ENCODE data around the gene IRGC.

IRGC gene

DNA sequence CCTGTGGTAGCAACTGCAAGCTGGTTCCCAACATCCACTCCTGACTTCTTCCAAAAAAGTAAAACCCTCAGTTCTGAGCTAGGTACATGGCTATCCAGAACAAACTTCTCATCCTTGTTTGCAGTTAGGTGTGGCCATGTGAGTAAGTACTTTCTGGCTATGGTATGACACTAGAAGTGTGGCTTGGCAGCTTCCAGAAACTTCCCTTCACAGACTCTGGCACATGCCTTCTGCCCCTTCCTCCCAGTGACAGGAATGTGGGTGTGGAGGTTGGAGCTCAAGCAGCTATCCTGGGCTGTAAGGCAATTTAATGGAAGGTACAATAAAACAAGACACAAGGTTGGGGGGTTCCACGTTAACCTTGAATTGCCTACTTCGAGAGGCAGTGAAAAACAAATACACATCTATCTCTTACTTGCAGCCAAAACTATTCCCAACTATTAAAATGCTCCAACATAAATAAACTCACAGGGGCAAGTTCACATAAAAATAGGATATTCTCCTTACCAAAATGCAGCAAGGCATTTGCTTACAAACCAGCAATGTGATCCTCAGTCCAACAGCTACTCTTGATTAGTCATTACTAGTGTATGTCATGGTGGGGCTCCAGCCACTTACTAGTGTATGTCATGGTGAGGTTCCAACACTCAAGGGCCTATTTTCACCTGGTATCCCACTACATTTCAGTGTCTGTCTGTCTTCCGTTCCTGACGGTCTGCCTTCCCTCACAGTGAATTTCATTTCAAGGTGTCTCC, 35.8 kb downstream of the IRGC start (continued):
- TF ChIP-seq, protein P1, sequence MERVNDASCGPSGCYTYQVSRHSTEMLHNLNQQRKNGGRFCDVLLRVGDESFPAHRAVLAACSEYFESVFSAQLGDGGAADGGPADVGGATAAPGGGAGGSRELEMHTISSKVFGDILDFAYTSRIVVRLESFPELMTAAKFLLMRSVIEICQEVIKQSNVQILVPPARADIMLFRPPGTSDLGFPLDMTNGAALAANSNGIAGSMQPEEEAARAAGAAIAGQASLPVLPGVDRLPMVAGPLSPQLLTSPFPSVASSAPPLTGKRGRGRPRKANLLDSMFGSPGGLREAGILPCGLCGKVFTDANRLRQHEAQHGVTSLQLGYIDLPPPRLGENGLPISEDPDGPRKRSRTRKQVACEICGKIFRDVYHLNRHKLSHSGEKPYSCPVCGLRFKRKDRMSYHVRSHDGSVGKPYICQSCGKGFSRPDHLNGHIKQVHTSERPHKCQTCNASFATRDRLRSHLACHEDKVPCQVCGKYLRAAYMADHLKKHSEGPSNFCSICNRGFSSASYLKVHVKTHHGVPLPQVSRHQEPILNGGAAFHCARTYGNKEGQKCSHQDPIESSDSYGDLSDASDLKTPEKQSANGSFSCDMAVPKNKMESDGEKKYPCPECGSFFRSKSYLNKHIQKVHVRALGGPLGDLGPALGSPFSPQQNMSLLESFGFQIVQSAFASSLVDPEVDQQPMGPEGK (CRISPR knock-in tag; IDR thresholded peaks at IDR 0.05; ENCODE audit: borderline replicate concordance), result no peak

- ATAC-seq, result no peak
- TF ChIP-seq, protein P2, sequence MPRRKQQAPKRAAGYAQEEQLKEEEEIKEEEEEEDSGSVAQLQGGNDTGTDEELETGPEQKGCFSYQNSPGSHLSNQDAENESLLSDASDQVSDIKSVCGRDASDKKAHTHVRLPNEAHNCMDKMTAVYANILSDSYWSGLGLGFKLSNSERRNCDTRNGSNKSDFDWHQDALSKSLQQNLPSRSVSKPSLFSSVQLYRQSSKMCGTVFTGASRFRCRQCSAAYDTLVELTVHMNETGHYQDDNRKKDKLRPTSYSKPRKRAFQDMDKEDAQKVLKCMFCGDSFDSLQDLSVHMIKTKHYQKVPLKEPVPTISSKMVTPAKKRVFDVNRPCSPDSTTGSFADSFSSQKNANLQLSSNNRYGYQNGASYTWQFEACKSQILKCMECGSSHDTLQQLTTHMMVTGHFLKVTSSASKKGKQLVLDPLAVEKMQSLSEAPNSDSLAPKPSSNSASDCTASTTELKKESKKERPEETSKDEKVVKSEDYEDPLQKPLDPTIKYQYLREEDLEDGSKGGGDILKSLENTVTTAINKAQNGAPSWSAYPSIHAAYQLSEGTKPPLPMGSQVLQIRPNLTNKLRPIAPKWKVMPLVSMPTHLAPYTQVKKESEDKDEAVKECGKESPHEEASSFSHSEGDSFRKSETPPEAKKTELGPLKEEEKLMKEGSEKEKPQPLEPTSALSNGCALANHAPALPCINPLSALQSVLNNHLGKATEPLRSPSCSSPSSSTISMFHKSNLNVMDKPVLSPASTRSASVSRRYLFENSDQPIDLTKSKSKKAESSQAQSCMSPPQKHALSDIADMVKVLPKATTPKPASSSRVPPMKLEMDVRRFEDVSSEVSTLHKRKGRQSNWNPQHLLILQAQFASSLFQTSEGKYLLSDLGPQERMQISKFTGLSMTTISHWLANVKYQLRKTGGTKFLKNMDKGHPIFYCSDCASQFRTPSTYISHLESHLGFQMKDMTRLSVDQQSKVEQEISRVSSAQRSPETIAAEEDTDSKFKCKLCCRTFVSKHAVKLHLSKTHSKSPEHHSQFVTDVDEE (CRISPR knock-in tag; IDR thresholded peaks at IDR 0.05), result no peak
- TF ChIP-seq ZFP30 (CRISPR knock-in tag; IDR thresholded peaks at IDR 0.05) (no peak), PPARA (CRISPR knock-in tag; IDR thresholded peaks at IDR 0.05; ENCODE audit: borderline replicate concordance) (no peak), ZNF70 (CRISPR knock-in tag; IDR thresholded peaks at IDR 0.05) (no peak), ZC3H10 (CRISPR knock-in tag; IDR thresholded peaks at IDR 0.05) (no peak), TOX (CRISPR knock-in tag; IDR thresholded peaks at IDR 0.05; ENCODE audit: borderline replicate concordance) (no peak), POU6F1 (CRISPR knock-in tag; IDR thresholded peaks at IDR 0.05; ENCODE audit: borderline replicate concordance, low read depth) (no peak), RARB (CRISPR knock-in tag; IDR thresholded peaks at IDR 0.05) (no peak), CSDC2 (CRISPR knock-in tag; IDR thresholded peaks at IDR 0.05) (no peak), ZFP3 (CRISPR knock-in tag; IDR thresholded peaks at IDR 0.05) (no peak), ESRRG (CRISPR knock-in tag; IDR thresholded peaks at IDR 0.05) (no peak), ARNTL (CRISPR knock-in tag; IDR thresholded peaks at IDR 0.05; ENCODE audit: borderline replicate concordance, low read depth) (no peak), SNAI2 (CRISPR knock-in tag; IDR thresholded peaks at IDR 0.05) (no peak)
These were observed 36.5 kb downstream of the IRGC start for GRCh38 chr19:43752287-43752875.

DNA sequence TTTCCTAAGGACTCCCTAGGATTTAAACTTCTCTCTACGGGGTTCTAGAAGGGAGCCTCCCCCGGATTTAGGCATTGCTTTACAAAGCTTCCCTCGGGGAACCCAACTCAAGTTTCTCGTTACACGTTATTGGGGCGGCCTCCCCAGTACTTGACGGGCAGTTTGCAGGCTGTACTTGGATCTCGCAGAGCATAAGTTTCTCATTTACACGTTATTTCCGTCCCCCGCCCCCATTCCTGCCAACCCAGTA, 38.3 kb downstream of the IRGC start:
- peak; percentile 0; the same call in 1 of the 3 replicates for ATAC-seq
- TF ChIP-seq ZNF70 (CRISPR knock-in tag; IDR thresholded peaks at IDR 0.05), result no peak
- no peak for TF ChIP-seq ZC3H10 (CRISPR knock-in tag; IDR thresholded peaks at IDR 0.05)
- TF ChIP-seq ZNF8 (CRISPR knock-in tag; IDR thresholded peaks at IDR 0.05), result no peak
- no peak for TF ChIP-seq PPARA (CRISPR knock-in tag; IDR thresholded peaks at IDR 0.05; ENCODE audit: borderline replicate concordance)
- TF ChIP-seq ZNF565 (CRISPR knock-in tag; conservative IDR thresholded peaks at IDR 0.05; ENCODE audit: low read depth), result no peak
- no peak for TF ChIP-seq ESRRG (CRISPR knock-in tag; IDR thresholded peaks at IDR 0.05)
- no peak for TF ChIP-seq ARNTL (CRISPR knock-in tag; IDR thresholded peaks at IDR 0.05; ENCODE audit: borderline replicate concordance, low read depth)
- TF ChIP-seq POU6F1 (CRISPR knock-in tag; IDR thresholded peaks at IDR 0.05; ENCODE audit: borderline replicate concordance, low read depth), result no peak
- TF ChIP-seq TOX (CRISPR knock-in tag; IDR thresholded peaks at IDR 0.05; ENCODE audit: borderline replicate concordance), result no peak
- TF ChIP-seq CREB5 (CRISPR knock-in tag; IDR thresholded peaks at IDR 0.05; ENCODE audit: low read depth), result no peak
- TF ChIP-seq ZFP3 (CRISPR knock-in tag; IDR thresholded peaks at IDR 0.05), result no peak
- TF ChIP-seq TCF4 (CRISPR knock-in tag; IDR thresholded peaks at IDR 0.05; ENCODE audit: borderline replicate concordance), result no peak
- TF ChIP-seq, protein P2 (CRISPR knock-in tag; IDR thresholded peaks at IDR 0.05), result no peak
- TF ChIP-seq OSR1 (CRISPR knock-in tag; IDR thresholded peaks at IDR 0.05), result no peak
- TF ChIP-seq BACH2 (CRISPR knock-in tag; IDR thresholded peaks at IDR 0.05; ENCODE audit: borderline replicate concordance), result no peak
